UCSD-AML1 (cell line): Measurements from ENCODE around the gene ATCAY.
"Not testable (repeated sequence)": the region's sequence is repeated elsewhere in the genome, so short reads cannot be mapped to it uniquely, and the experiment has no call there.

Experiments
- DNase-seq: peaks from one replicate; lab custom pipeline; 2025; ENCODE audit not compliant: unreplicated experiment; lab: John Stamatoyannopoulos, UW

The ATCAY gene

DNA sequence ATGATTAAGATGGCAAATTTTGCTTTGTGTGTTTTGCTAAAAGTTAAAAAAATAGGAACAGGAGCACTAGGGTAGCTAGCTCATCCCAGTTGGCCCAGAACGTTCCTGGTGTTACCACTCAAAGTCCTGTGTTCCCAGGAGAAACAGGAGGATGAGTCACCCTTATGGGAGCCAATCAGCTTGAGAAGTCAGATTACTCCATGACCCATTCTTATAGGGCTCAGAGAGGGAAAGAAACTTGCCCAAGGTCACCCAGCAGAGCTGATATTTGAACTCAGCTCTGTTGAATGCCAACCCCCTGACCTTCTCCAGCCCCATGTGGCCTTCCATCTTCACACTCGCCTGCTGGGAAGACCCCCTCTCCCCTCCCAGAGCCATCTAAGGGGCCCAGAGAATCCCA, 65.4 kb downstream of the ATCAY start:
- DNase-seq = no peak

DNA sequence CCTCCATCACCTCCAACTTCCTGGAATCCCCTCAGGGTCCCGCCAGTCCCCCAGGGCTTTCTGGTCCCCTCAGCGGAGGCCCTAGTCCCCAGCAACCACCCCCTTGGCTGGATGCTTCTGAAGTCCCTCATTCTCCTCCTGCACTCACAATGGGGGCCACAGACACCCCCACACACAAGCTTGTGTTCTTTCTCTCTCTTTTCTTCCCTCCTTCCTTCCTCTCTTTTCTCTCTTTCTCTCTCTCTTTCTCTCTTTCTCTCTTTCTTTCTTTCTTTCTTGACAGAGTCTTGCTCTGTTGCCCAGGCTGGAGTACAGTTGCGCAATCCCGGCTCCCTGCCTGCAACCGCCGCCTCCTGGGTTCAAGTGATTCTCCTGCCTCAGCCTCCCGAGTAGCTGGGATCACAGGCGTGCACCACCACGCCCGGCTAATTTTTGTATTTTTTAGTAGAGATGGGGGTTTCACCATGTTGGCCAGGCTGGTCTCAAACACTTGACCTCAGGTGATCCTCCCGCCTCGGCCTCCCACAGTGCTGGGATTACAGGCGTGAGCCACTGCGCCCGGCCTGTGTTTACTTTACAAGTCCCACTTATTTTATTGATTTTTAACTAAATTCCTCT, 66.9 kb downstream of the ATCAY start:
- DNase-seq = not testable (repeated sequence)

DNA sequence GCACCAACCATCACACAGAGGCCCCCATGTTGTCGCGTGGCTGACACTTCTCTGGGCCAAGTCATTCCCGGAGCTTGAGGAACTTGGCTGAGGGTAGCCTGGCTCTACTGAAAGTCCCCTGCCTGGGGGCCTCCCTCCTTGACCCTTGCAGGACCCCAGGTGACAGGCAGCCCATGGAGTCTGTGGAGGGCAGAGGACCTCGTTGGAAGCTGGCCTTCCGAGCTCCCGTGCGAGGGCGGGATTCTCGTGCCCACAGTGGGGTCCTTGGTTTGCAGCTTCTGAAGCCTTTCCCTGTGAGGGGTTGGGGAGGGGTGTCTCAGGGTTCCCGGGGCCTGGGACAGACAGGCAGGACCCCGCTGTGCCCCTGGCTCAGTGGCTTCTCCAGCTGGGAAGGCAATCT, 68.8 kb downstream of the ATCAY start:
- DNase-seq = no peak

DNA sequence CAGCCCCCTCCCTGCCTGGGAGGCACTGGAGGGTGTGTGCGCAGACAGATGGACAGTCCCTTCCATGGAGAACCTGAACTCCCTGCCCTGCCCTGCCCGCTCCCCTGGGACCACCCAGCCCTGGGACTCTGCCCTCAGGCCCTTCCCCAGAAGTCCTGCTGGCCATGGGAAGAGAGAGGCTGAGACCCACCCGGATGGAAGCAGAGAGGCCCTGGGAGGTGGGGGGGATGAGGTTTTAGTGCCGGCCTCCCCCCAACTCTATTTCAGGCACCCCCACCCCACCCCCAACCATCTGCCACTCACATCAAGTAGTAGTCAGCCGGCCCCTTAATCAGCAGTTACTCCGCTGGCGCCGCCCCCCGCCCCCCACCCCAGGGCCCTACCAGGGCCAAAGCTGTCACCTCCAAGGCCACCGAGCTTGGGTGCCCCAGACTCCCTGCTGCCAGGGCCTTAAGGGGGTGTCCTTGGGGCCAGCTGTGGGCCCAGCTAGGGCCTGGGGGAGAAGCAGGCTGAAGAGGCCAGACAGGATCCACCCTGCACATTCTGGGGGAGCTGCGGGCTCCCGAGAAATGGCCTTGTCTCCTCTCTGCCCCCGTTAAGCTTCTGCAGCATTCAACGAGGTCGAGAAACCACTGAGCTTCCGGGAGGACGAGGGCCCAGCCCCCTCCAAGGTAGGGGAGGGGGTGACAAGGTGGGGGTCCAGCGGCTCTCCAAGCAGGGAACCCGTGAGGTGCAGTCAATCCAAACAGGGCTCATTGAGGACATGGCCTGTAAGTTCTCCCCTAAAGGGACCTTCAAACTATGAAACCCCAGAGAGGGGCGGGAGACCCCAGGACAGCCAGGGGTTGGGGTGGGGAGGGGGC, 69.7 kb downstream of the ATCAY start:
- peak; percentile 62 for DNase-seq

DNA sequence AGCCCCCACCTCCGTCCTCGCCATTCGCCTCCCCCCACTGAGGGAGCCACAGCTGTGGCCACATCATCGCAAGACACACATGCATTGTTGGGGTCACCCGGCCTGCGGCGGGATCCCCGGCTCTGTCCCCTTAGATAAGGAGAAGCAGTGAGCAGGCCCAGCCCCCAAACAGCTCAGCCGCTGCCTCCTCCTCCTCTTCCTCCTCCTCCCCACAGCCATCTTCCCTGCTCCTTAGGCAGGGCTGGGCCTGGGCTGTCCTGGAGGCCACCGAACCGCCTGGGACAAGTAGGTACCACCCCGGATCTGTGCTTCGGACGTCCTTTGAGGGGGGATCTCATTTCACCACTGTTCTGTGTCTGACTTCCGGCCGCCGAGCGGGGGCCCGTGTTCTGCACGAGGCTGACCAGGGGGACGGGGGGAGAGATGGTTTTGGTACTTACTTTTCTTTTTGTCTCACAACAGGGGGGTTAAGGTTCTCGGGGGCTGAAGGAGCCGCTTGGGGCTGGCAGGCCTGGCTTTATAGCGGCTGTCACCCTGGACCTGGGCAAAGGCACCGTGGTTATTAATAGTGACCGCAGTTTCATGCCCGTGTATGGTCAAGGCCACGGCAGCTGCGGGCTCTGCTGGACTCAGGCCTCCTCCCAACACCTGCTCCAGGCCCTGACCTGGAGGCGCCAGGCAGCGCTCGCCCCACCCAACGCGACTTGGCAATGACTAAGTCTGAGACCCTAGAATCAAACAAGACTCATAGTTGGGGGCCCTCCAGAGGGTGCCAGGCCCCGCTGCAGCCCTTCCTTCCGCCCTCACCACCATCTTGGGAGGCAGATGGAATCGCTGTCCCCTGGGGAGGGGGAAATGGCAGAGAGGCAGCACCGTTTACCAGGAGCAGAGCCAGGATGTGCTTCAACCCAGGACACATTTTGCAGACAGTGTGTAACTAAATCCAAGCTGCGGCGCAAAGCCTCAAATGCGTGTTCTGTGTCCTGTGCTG, 70.7 kb downstream of the ATCAY start:
- peak; percentile 74 for DNase-seq

DNA sequence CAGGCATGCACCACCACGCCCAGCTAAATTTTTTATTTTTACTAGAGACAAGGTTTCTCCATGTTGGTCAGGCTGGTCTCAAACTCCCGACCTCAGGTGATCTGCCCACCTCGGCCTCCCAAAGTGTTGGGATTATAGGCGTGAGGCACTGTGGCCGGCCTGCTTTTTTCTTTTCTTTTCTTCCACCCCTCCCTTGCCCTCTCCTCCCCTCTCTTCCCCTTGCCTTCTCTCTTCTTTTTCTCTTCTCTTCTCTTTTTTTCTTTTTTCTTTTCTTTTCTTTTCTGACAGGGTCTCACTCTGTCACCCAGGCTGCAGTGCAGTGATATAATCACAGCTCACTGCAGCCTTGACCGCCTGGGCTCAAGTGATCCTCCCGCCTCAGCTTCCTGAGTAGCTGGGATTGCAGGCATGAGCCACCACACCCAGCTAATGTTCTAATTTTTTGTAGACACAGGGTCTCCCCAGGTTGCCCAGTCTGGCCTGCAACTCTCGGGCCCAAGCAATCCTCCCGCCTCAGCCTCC, 72.3 kb downstream of the ATCAY start:
- DNase-seq = not testable (repeated sequence)

DNA sequence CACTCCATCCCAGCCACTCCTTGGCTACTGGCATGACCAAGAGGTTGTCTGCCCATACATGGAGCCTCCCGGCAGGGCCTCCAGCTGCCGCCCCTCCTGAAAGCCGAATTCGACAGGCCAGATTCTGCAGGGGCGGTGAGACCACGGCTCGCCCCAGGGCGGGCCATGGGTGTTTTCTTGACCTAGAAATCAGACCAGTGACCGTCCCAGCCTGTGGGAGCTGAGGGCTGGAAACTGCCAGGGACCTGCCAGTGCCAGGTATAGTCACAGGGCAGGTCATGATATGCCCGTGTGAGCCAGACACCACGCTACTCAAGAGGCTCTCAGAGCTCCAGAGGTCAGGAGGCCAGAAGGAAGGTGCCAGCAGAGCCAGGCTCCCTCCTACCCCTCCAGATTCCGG, 73.6 kb downstream of the ATCAY start:
- DNase-seq = no peak

DNA sequence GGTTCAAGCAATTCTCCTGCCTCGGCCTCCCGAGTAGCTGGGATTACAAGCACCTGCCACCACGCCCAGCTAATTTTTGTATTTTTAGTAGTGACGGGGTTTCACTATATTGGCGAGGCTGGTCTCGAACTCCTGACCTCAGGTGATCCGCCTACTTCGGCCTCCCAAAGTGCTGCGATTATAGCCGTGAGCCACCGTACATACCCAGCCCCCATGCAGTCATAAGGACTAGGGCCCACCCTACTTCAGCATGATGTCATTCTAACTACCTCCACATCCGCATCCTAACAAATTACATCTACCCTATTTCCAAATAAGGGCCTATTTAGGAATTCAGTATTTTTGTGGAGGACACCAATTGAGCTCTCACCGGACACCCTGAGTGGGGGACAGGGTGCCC, 74.8 kb downstream of the ATCAY start:
- not testable (repeated sequence) for DNase-seq

DNA sequence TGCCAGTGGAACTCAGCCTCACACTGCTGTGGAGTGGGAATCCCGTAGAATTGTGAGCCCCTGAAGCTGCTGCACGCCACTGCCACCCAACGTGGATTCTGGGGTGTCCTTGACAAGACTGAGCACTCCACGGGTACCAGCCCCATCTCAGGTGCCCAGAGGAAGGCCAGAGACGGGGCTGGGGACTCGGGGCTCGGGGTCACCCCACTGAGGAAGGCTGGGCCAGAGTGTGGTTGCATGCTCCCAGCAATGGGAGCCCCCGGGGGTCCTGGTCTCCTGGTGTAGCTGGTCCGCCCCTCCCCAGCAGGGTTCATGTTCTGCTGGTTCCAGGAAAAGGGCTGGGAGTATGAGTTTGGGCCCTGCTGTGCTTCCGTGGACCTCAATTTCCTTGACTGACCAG, 75.2 kb downstream of the ATCAY start:
- no peak for DNase-seq

DNA sequence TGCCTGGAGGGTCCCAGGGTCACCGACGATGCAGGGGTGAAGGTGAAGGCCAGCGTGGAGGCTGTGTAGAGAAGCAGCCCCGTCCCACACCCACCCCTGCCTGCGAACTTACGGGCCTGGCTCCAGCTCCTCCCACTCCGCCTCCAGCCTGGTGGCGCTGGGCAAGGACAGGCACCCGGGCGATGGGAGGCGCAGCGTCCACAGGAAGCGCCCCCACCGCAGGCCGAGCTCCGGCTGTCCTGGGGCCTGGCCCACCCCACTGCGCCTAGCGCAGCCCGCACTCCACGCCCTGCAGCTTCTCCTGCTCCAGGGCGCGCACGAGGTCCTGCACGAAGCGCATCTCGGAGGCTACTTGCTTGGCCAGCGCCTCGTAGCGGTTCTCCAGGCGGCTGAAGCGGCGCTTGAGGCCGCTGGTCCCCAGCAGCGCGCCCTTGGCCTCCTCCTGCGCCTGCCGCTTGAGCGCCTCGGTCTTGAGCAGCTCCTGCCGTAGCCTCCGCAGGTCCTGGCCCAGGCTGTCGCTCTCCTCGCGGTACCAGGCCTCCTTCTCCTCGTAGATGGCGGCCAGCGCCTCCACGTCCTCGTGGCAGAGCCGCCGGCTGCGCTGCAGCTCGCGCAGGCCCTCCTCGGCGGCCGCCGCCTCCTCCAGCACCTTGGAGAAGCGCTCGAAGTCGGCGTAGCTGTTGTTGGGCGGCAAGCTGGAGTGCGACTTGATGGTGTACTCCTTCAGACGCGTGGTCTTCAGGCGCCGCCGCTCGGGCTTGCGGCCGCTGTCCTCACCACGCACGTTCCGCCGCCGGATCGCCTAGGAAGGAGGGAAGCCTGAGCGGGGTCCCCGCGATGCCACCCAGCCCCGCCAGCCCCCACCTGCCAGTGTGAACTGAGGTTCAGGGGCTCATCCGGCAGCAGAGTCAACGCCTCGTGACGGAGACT, 78.6 kb downstream of the ATCAY start:
- no peak for DNase-seq

DNA sequence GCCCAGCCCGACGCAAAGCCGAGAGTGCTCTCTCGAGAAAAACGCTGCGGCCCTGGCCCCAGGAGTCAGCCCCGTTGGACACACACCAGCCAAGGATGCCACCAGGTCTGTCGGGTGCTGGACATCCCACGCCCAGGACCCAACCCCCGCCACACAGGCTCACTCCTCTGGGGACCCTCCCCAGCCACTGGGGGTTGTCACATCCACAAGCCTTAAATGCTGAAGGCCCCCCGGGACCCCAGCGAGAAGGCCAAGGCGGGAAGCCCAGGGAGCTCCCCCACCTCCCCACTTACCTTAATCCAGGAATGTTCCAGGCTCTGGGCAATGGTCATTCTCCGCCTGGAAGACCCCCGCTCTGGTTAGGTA, 79.3 kb downstream of the ATCAY start:
- DNase-seq = no peak

DNA sequence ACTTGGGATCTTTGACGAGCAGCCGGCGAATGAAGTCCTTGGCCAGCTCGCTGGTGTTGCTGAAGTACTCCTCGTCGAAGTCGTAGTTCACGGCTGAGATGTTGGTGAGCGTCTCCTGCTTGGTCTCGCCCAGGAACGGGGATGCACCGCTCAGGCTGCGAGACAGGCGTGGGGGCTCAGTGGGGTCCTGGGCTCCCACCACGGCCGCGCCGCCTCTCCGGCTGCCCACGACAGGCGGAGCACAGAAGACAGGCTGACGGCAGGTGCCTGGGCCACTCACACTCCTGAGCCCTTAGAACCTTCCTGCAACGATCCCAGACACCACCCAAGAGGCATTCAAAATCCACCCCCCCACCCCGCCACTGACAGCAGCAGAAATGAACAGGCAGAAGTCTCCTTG, 80.5 kb downstream of the ATCAY start:
- no peak for DNase-seq

DNA sequence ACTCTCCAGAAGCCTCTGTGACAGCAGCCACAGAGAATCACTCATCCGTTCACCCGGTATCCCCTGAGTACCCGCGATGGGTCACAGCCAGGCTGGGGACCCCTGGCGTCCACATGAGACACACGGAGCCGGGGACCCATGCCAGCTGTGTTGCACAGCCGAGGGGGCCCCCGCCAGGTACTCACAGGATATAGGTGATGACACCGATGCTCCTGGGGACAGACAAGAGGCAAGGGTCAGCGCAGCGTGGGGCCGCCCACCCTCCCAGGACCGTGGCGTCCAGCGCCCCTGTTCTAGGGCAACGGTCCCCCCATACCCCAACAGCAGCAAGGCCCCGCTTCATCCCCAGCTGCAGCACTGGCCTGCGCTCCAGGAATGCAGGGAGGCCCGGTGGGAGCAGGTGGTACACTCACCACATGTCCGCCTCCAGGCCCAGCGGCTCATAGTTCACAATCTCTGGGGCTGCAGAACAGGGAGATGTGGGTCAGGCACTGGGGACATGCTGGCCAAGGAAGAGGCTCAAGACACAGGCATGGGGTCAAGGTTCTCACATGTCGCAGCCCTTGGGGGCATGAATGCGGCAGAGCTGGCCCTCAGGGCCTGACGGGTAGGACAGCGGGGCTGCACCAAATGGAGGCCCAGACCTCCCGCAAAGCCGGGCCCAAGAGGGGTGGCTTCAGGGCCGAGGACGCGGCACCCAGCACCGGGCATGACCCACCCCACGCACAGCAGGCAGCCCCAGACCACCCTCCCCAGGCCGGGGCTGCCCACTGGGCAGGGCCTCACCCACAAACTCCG, 83.2 kb downstream of the ATCAY start:
- DNase-seq = no peak

DNA sequence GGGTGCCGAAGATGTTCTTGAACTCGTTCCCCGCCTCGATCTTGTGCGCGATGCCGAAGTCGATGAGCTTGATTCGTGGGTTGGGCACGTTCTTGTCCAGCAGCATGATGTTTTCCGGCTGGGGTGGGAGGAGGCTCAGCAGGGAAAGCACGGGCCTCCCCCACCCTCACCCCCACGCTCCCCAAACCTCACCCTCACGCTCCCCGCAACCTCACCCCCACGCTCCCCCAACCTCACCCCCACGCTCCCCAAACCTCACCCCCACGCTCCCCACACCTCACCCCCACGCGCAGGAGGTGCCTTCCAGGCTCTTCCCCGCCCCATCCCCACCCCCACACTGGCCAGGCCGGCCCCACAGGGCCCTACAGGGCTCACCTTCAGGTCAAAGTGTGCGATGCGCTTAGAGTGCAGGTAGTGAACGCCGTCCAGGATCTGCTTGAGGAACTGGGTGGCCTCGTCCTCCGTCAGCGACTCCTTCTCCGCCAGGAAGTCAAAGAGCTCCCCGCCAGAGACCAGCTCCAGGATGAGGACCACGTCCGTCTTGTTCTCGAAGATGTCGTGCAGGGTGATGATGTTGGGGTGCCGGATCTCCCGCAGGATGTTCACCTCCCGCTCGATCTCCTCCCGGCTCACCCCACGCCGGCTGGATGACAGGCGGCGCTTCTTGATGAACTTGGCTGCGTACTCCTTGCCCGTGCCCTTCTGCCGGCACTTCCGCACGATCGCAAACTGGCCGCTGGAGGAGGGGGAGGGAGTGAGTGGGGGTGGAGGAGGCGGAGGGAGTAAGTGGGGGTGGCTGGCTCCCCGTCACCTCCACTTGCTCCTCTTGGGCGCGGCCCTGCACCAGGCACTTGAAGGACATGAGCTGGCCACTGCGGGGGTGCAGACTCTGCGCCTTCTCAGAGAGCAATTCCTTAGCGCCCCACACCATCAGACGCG, 84.0 kb downstream of the ATCAY start:
- DNase-seq = no peak

DNA sequence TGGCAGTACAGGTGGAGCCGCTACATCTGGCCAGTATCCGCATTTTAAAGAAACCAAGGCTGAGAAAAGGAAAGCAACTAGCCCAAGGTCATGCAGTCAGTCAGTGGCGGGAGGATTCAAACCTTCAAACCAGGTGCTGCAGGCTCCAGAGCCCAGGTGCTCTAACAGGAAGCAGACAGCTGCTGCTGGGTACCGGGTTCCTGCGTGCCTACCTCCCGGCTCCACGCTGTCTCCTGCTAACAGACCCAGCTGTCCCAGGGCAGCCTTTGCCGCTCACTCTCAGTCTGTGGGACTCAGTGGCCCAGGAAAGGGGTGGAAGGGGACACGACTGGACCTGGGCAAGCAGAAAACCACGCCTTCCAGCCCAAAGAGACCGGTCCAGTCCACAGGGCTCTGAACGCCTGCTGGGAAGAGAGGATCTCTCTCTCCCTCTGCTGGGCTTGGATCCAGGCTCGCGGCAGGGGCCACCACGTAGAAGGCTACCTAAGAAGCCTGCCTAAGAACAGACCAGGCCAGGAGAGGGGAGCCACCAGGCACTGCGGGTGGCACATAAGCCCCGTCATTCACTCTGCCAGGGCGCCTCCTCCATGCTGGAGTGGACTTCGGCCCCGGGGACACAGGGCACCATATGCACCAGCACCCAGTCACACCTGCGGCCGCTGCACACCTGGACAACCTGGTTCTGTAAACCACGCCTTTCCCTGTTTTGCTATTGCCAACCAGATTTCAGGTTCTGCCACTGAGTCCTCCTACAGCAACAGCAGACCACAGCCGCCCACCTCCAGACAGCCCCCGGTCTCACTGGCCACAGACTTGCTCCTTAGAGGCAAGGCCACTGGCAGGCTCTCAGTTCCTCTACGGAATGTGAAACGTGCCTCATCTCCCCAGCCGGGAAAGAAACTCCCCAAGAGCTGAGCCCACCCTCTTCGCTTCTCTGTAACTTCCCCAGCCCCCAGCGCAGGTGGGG, 85.8 kb downstream of the ATCAY start:
- no peak for DNase-seq

DNA sequence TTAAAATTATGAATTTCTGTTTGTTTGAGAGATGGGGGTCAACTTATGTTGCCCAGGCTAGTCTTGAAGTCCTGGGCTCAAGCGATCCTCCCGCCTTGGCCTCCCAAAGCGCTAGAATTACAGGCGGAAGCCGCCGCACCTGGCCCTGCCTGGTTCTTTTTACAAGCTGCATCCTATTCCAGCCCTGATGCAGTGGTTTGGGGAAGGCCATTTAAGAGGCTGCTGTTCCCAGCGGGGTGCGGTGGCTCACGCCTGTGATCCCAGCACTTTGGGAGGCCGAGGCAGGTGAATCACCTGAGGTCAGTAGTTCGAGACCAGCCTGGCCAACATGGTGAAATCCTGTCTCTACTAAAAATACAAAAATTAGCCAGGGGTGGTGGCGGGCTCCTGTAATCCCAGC, 87.5 kb downstream of the ATCAY start:
- not testable (repeated sequence) for DNase-seq
